ENCODE measurements around the gene BLNK. TPM values are rescaled to one million over a fixed set of nuclear protein-coding genes. Genes with fewer than 3 reads are reported as not detected.

BLNK gene
- total and polyA plus RNA-seq, 2 donors (not counting 1 experiment from before 2014, with no cell fraction given) = 153 to 205 TPM

GRCh38 chr10:96261930-96262329 lies 9.4 kb downstream of the BLNK start:
- peaks cover 90% of the 10 kb centered on the region for H3K4me1 Mint-ChIP-seq
- peaks cover 100% of the 10 kb centered on the region for H3K79me2 ChIP-seq (ENCODE audit: control insufficient read depth, insufficient read depth, low read length)

DNA sequence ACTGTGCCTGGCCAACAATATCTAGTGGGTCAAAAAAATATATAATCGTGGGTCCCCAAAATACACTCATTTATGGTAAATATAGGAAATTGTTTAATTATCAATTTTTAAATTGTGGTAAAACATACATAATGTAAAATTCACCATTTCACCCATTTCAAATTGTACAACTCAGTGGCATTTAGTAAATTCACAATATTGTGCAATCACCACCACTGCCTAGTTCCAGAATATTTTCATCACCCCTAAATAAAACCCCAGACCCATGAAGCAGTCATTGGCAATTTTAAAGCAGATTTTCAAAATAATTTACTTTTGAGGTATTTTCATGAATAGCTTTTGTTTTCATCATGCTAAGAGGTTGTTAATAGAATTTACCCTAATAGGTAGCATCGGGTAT lies 10.2 kb downstream of the BLNK start:
- POLR2A ChIA-PET = interaction anchor here (0.6 kb wide), 1 partner anchor 10 kb away, joined by 4 read pairs; no protein-coding TSS in a partner anchor

More at GRCh38 chr10:96261930-96262329, 9.4 kb downstream of the BLNK start:
- H2AFZ ChIP-seq (ENCODE audit: insufficient read depth, low read depth, low read length, poor library complexity, severe bottlenecking) = no peak overlapping the region
- DNase-seq = no peak
- TF ChIP-seq, protein P1, sequence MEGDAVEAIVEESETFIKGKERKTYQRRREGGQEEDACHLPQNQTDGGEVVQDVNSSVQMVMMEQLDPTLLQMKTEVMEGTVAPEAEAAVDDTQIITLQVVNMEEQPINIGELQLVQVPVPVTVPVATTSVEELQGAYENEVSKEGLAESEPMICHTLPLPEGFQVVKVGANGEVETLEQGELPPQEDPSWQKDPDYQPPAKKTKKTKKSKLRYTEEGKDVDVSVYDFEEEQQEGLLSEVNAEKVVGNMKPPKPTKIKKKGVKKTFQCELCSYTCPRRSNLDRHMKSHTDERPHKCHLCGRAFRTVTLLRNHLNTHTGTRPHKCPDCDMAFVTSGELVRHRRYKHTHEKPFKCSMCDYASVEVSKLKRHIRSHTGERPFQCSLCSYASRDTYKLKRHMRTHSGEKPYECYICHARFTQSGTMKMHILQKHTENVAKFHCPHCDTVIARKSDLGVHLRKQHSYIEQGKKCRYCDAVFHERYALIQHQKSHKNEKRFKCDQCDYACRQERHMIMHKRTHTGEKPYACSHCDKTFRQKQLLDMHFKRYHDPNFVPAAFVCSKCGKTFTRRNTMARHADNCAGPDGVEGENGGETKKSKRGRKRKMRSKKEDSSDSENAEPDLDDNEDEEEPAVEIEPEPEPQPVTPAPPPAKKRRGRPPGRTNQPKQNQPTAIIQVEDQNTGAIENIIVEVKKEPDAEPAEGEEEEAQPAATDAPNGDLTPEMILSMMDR (IDR thresholded peaks at IDR 0.05) = no peak
- TF ChIP-seq EZH2 (IDR thresholded peaks at IDR 0.05; ENCODE audit: borderline replicate concordance, insufficient read depth, low read depth, low read length, poor library complexity, severe bottlenecking) = no peak
- ATAC-seq (ENCODE audit: low read depth) = no peak
- no CpG with 5 or more reads among the region's 3 CpGs for WGBS (ENCODE audit: insufficient coverage)
- intact Hi-C loops (cut with micrococcal nuclease) = loop anchor here (1.0 kb wide), 1 partner anchor 8 kb away; no protein-coding TSS in a partner anchor
- peaks cover 96 to 97% of the 10 kb centered on the region in 2 donors for H3K4me1 ChIP-seq (ENCODE audit: control insufficient read depth in 2 of 2, insufficient read depth in 2 of 2, low read length in 2 of 2)
- Mint-ChIP-seq H3K9me3 (ENCODE audit: insufficient read depth) (no peaks in the 10 kb centered on the region), H3K4me3 (peak overlapping the region; percentile 11), H3K27me3 (no peaks in the 10 kb centered on the region), H3K27ac (peak overlapping the region; percentile 78)
- peak overlapping the region; percentile 21 for H3K9ac ChIP-seq (ENCODE audit: low read length)
- H3K36me3 ChIP-seq (replicated peaks in 1 of 2; ENCODE audit: control extremely low read depth in 1 of 2, control insufficient read depth in 1 of 2, extremely low read depth in 1 of 2, insufficient read depth in 2 of 2, low read length in 1 of 2) = peaks cover 0 to 62% of the 10 kb centered on the region in 2 experiments
- H3K27ac ChIP-seq (ENCODE audit: low read length in 2 of 2) = peak overlapping the region in 1 of 2 donors; percentile 79
- POLR2A ChIA-PET = interaction anchor here (1.1 kb wide), 1 partner anchor 9 kb away, joined by 3 read pairs; the partner anchor contains the start of gene BLNK
- no peak overlapping the region for H3K4me3 ChIP-seq (ENCODE audit: control extremely low read depth in 1 of 5, extremely low read depth in 1 of 5, insufficient read depth in 1 of 5, low read depth in 2 of 5, low read length in 4 of 5)
- H3K27me3 ChIP-seq (replicated peaks in 1 of 4; ENCODE audit: control extremely low read depth in 1 of 4, control insufficient read depth in 3 of 4, insufficient read depth in 4 of 4, low read length in 3 of 4) = no peaks in the 10 kb centered on the region
- H3K9me3 ChIP-seq (ENCODE audit: control extremely low read depth in 1 of 3, control insufficient read depth in 2 of 3, insufficient read depth in 1 of 3, low read length in 2 of 3) = no peaks in the 10 kb centered on the region
- H3K4me2 ChIP-seq (replicated peaks; ENCODE audit: low read depth, low read length, poor library complexity, severe bottlenecking) = peak overlapping the region; percentile 38
- peaks cover 95% of the 10 kb centered on the region for H4K20me1 ChIP-seq (ENCODE audit: control insufficient read depth, insufficient read depth, low read length, poor library complexity, severe bottlenecking)
- CTCF ChIA-PET = interaction anchor here (0.6 to 15.0 kb wide), 10 partner anchors 9 to 632 kb away, joined by 3 to 111 read pairs (median 6); partner anchors contain the start of gene BLNK

More for the DNA sequence above, 10.2 kb downstream of the BLNK start:
- WGBS (ENCODE audit: insufficient coverage) = no CpG with 5 or more reads among the region's 2 CpGs
- Histone ChIP-seq H3K4me2 (replicated peaks; ENCODE audit: low read depth, low read length, poor library complexity, severe bottlenecking) (no peak overlapping the region), H4K20me1 (ENCODE audit: control insufficient read depth, insufficient read depth, low read length, poor library complexity, severe bottlenecking) (peaks cover 87% of the 10 kb centered on the region), H2AFZ (ENCODE audit: insufficient read depth, low read depth, low read length, poor library complexity, severe bottlenecking) (no peak overlapping the region), H3K36me3 (replicated peaks in 1 of 2; ENCODE audit: control extremely low read depth in 1 of 2, control insufficient read depth in 1 of 2, extremely low read depth in 1 of 2, insufficient read depth in 2 of 2, low read length in 1 of 2) (peaks cover 0 to 60% of the 10 kb centered on the region in 2 experiments), H3K9ac (ENCODE audit: low read length) (no peak overlapping the region), H3K27ac (ENCODE audit: low read length in 2 of 2) (peak overlapping the region in 1 of 2 donors; percentile 79), H3K79me2 (ENCODE audit: control insufficient read depth, insufficient read depth, low read length) (peaks cover 98% of the 10 kb centered on the region), H3K4me1 (ENCODE audit: control insufficient read depth in 2 of 2, insufficient read depth in 2 of 2, low read length in 2 of 2) (peaks cover 93 to 95% of the 10 kb centered on the region in 2 donors), H3K9me3 (ENCODE audit: control extremely low read depth in 1 of 3, control insufficient read depth in 2 of 3, insufficient read depth in 1 of 3, low read length in 2 of 3) (no peaks in the 10 kb centered on the region), H3K4me3 (ENCODE audit: control extremely low read depth in 1 of 5, extremely low read depth in 1 of 5, insufficient read depth in 1 of 5, low read depth in 2 of 5, low read length in 4 of 5) (no peak overlapping the region), H3K27me3 (replicated peaks in 1 of 4; ENCODE audit: control extremely low read depth in 1 of 4, control insufficient read depth in 3 of 4, insufficient read depth in 4 of 4, low read length in 3 of 4) (no peaks in the 10 kb centered on the region)
- TF ChIP-seq, protein P1 (IDR thresholded peaks at IDR 0.05) = no peak
- no peak for TF ChIP-seq EZH2 (IDR thresholded peaks at IDR 0.05; ENCODE audit: borderline replicate concordance, insufficient read depth, low read depth, low read length, poor library complexity, severe bottlenecking)
- intact Hi-C loops (cut with micrococcal nuclease) = loop anchor here (1.0 kb wide), 1 partner anchor 9 kb away; no protein-coding TSS in a partner anchor
- H3K27me3 Mint-ChIP-seq = no peaks in the 10 kb centered on the region
- peak overlapping the region; percentile 81 for H3K27ac Mint-ChIP-seq
- no peak for ATAC-seq (ENCODE audit: low read depth)
- H3K9me3 Mint-ChIP-seq (ENCODE audit: insufficient read depth) = no peaks in the 10 kb centered on the region
- no peak overlapping the region for H3K4me3 Mint-ChIP-seq
- peaks cover 87% of the 10 kb centered on the region for H3K4me1 Mint-ChIP-seq
- CTCF ChIA-PET = interaction anchor here (1.3 to 15.0 kb wide), 7 partner anchors 10 to 38 kb away, joined by 4 to 111 read pairs (median 9); partner anchors contain the start of gene BLNK
- DNase-seq = no peak

All from B cell (primary cell).